Ascending aorta (tissue), 2 donors: ENCODE results near the gene CASP4. TPM values are rescaled to one million over a fixed set of nuclear protein-coding genes. Genes with fewer than 3 reads are reported as not detected.
A peak's percentile ranks its signal among the peaks of the same experiment; 100 is the strongest.

Experiments
- DNase-seq, 2 donors: peaks; one replicate each; pipeline ENCODE4 v3.0.0-alpha.2; 2019; ENCODE audit warnings: low spot score in 2 of 2
- H3K27ac ChIP-seq, 2 donors: fragments of 200-600 bp; sonication (generic); one replicate each; pipeline ENCODE4 v1.5.1; 2016 to 2017; ENCODE audit warnings: mild to moderate bottlenecking in 1 of 2
- H3K27me3 ChIP-seq: fragments of 200-600 bp; sonication (generic); one replicate; pipeline ENCODE4 v1.5.1; 2017
- H3K36me3 ChIP-seq, 2 donors: fragments of 200-600 bp; sonication (generic); one replicate each; pipeline ENCODE4 v1.5.1; 2016
- H3K4me1 ChIP-seq, 2 donors: fragments of 200-600 bp; sonication (generic); one replicate each; pipeline ENCODE4 v1.5.1; 2016 to 2017; ENCODE audit warnings: mild to moderate bottlenecking in 1 of 2
- H3K4me3 ChIP-seq, 2 donors: fragments of 200-600 bp; sonication (generic); one replicate each; pipeline ENCODE4 v1.5.1; 2016 to 2017; ENCODE audit warnings: mild to moderate bottlenecking in 1 of 2
- H3K9me3 ChIP-seq, 2 donors: fragments of 200-600 bp; sonication (generic); one replicate each; pipeline ENCODE4 v1.5.1; 2016
- CTCF ChIP-seq, 3 experiments: fragments of 200-600 bp in 2 of 3; fragments of 450-650 bp in 1 of 3; sonication (generic) in 2 of 3; IDR thresholded peaks; one replicate each; pipeline ENCODE4 v1.5.1; 2016 to 2019; ENCODE audit warnings: antibody characterized with exemption in 3 of 3, mild to moderate bottlenecking in 1 of 3, moderate library complexity in 1 of 3
- intact Hi-C: fragments of 100-400 bp; cut with DNase I; formaldehyde crosslinking; loops from one replicate; pipeline ENCODE4 v1.15.1; 2023
- total RNA-seq: library from RNA; depleted of rRNA; stranded (reverse); fragments of >200 nt; gene quantifications from one replicate; pipeline ENCODE4 v1.1.0, GENCODE V29; 2016

CASP4 gene
- total RNA-seq, 1 donor from 2014 or later: 56.6 TPM

- TF ChIP-seq CTCF (IDR thresholded peaks at IDR 0.05): no peak
- peak overlapping the region in 1 of 2 donors; percentile 69 for H3K27ac ChIP-seq
- no peak for DNase-seq
- H3K9me3 ChIP-seq: no peaks in the 10 kb centered on the region
- intact Hi-C loops: loop anchor here (2.0 to 5.0 kb wide), 2 partner anchors 18 to 51 kb away; partner anchors contain the start of genes CASP12 and CASP4
- no peaks in the 10 kb centered on the region for H3K36me3 ChIP-seq
- peak overlapping the region; percentile 32 to 69 for H3K4me3 ChIP-seq
- peaks cover 3 to 6% of the 10 kb centered on the region in 2 donors for H3K4me1 ChIP-seq
- no peaks in the 10 kb centered on the region for H3K27me3 ChIP-seq
These were observed 51.9 kb downstream of the CASP4 start for GRCh38 chr11:104916442-104916841.

GRCh38 chr11:104912102-104912501, 56.3 kb downstream of the CASP4 start:
- H3K27me3 ChIP-seq: no peaks in the 10 kb centered on the region
- H3K9me3 ChIP-seq: no peaks in the 10 kb centered on the region
- peaks cover 3 to 6% of the 10 kb centered on the region in 2 donors for H3K4me1 ChIP-seq
- no peak overlapping the region for H3K4me3 ChIP-seq
- H3K27ac ChIP-seq: no peak overlapping the region
- intact Hi-C loops: no loop called here
- H3K36me3 ChIP-seq: peaks cover 0 to 4% of the 10 kb centered on the region in 2 donors
- TF ChIP-seq CTCF (IDR thresholded peaks at IDR 0.05): no peak
- DNase-seq: no peak

GRCh38 chr11:104908186-104908531, 60.2 kb downstream of the CASP4 start:
- Histone ChIP-seq H3K36me3 (peaks cover 0 to 17% of the 10 kb centered on the region in 2 donors), H3K27me3 (no peaks in the 10 kb centered on the region), H3K4me3 (no peak overlapping the region), H3K27ac (no peak overlapping the region), H3K9me3 (no peaks in the 10 kb centered on the region), H3K4me1 (no peaks in the 10 kb centered on the region)
- TF ChIP-seq CTCF (IDR thresholded peaks at IDR 0.05): no peak
- intact Hi-C loops: no loop called here
- no peak for DNase-seq

- no peak overlapping the region for H3K4me3 ChIP-seq
- H3K27ac ChIP-seq: no peak overlapping the region
- H3K27me3 ChIP-seq: no peaks in the 10 kb centered on the region
- H3K9me3 ChIP-seq: no peaks in the 10 kb centered on the region
- intact Hi-C loops: no loop called here
- DNase-seq: no peak
- peaks cover 0 to 17% of the 10 kb centered on the region in 2 donors for H3K36me3 ChIP-seq
- TF ChIP-seq CTCF (IDR thresholded peaks at IDR 0.05): no peak
- no peaks in the 10 kb centered on the region for H3K4me1 ChIP-seq
These were observed 60.7 kb downstream of the CASP4 start for GRCh38 chr11:104907521-104908185.

- H3K27ac ChIP-seq: no peak overlapping the region
- no peak for TF ChIP-seq CTCF (IDR thresholded peaks at IDR 0.05)
- intact Hi-C loops: no loop called here
- H3K9me3 ChIP-seq: no peaks in the 10 kb centered on the region
- peaks cover 0 to 17% of the 10 kb centered on the region in 2 donors for H3K36me3 ChIP-seq
- H3K27me3 ChIP-seq: no peaks in the 10 kb centered on the region
- H3K4me3 ChIP-seq: no peak overlapping the region
- no peak for DNase-seq
- no peaks in the 10 kb centered on the region for H3K4me1 ChIP-seq
These were observed 63.1 kb downstream of the CASP4 start for GRCh38 chr11:104905271-104905670.
